Activated CD4-positive, alpha-beta T cell treated with anti-CD3 and anti-CD28 coated beads, Interleukin-2, amount 50 U/mL, for 1 hour (primary cell): ENCODE results near the gene PET100.
A peak's percentile ranks its signal among the peaks of the same experiment; 100 is the strongest.
"Not testable (repeated sequence)": the region's sequence is repeated elsewhere in the genome, so short reads cannot be mapped to it uniquely, and the experiment has no call there.

Source experiments
- DNase-seq: peaks from one replicate; pipeline ENCODE4 v3.0.0-alpha.2; 2020

PET100 gene

DNA sequence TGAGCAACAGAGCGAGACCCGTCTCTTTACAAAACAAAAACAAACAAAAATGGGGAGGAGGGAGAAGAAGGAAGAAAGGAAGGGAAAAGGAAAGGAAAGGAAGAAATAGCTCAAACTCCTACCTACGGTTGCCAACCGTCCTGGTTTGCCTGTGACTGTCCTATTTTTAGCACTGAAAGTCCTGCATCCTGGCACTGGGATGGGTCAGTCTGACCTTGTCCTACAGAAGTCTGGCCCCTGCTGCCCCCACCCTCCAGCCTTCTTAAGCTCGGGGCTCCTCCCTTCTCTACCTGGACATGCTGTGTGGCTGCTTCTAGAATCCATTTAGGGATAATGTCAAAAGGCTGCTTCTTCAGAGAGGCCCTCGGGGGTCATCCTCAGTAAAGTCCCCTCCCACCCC is 6.1 kb downstream of the PET100 start:
- no peak for DNase-seq

DNA sequence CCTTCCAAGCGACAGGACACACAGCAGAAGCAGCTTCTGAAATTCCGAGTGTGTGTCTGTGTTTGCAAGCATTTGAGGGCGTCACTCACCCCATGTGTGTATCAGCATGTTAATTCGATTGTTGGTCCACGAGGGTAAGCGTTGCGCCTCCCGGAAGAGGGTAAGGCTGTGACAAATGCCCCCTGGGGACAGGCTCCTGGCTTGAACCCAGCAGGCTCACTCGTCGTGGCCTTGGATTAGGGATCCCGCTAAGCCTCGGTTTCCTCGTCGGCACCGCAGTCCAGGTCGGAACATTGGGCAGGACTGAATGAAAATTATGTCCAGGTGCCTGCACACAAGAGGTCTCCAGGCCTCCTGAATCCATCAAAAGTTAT is 6.7 kb downstream of the PET100 start:
- DNase-seq = no peak

DNA sequence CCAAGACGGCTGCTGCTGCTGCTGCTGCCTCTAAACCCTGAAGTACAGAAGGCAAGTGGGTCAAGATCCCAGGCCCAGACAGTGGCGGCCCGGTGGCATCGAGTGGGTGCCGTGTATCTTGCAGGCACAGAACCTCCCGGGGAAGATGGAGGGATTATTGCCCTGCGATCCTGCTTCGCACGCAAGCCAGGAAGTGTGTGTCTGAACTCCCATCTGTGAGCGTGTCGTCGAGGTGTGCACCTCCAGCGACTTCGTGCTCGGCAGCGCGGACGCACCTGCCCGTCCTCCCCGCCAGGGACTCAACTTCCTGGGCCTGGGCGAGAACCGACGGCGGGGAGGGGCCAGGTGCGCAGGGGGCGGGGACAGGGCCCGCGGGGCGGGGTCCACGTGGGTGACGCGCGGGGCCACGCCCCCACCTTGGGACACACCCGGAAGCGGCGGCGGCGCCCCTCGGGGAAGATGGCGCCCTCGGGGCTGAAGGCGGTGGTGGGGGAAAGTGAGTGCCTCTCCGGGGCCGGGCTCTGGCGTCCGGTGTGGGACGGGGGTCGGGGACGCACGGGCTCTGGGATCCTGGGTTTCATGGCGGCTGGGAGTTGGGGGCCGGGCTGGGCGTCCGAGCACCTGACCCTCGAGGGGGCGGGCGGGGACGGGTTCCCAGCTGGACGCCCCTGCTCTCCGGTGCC is 7.2 kb downstream of the PET100 start, which contains the start of gene STXBP2:
Gene STXBP2, plus strand, starts transcription at position 420 of the 683 bp plus-strand sequence. Its CDS starts 40 bp downstream, at position 460.
- DNase-seq = peak; percentile 94

DNA sequence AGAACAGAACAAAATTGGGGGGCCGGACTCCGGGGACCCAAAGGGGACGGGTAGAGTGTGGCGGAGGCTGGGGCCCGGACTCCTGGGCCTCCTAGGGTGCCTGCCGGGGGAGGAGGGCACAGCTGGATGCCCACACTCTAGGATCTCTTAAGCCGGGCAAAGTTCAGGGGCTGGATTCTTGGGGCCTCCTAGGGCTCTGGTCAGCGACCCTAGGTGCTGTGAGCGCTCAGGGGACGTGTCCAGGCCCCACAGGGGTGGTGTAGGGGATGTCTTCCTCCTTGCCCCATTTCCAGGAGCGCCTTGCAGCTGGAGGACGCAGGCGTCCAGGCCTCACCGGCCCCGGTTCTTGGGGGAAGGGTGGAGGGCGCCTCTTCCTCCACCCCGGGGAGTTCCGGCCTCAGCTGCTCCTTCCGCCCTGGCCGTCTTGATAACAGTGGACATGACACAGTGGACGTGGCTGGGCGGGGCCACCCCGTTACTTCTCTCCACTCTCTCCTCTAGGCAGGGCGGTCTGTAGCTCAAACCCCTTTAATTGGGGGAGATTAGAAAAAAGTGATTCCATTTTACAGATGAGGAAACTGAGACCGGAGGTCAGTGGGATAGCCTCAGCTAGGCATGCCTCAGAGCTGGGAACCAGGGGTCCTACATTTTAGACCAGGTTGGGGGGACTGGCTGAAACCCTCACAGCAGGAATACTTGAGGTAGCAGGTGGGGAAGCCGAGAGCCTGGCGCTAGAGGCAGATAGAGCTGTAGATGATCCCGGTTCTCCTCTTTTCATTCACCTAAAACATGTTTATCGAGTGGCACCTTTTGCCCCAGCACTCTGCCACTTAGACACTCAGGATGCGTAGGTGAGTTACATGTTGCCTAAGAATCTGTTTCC is 8.0 kb downstream of the PET100 start:
- DNase-seq = no peak

DNA sequence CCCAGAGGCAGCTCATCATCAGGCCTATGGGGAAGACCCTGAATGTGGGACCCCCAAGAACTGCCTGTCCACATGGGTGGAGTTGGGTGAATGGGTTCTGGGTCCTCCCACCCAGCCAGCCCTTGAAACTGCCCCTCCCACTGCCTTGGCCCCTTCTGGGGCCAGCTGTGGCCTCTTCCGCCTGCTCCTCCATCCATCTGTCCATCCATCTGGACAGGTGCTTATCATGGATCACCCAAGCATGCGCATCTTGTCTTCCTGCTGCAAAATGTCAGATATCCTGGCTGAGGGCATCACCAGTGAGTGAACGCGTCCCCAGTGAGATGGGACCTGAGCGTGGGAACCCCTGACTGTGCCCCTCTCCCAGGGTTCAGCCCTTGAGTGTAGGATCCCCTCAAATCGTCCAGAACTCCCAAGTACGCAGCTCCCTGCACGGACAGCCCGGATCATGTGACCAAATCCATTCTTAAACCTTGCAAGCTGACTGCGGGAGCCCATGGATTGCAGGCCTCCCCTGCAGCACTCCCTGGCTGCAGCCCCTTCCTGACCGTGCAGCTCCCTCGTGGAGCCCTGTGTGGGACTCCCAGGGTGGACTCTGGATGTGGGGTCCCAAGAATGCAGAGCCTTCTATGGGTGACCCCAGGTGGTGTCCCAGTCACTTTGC is 9.3 kb downstream of the PET100 start:
- no peak for DNase-seq

DNA sequence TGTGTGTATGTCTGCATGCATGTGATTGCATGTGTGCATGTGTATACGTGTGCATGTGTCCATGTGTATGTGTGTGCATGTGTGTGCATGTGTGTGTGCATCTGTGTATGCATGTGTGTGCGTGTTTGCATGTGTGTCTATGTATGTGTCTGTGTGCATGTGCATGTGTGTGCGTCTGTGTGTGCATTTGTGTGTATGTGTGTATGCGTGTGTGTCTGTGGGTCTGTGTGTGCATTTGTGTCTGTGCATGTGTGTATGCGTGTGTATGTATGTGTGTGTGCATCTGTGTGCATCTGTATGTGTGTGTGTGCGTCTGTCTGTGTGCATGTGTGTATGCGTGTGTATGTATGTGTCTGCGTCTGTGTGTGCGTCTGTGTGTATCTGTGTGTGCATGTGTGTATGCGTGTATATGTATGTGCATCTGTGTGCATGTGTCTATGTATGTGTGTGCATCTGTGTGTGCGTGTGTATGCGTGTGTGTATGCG is 10.3 kb downstream of the PET100 start:
- no peak for DNase-seq

DNA sequence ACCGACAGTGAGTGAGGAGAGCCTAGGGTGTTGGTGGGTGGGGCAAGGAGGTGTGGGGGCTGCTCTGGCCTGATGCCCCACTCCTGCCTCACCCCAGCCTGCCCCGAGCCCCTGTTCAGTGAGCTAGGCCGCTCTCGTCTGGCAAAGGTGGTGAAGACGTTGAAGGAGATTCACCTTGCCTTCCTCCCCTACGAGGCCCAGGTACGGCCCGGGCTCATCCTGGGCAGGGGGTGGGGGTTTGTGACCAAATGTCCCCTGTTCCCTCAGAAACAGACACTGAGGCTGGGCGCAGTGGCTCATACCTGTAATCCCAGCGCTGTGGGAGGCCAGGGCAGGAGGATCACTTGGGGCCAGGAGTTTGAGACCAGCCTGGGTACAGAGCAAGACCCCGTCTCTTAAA is 11.2 kb downstream of the PET100 start:
- DNase-seq = no peak

DNA sequence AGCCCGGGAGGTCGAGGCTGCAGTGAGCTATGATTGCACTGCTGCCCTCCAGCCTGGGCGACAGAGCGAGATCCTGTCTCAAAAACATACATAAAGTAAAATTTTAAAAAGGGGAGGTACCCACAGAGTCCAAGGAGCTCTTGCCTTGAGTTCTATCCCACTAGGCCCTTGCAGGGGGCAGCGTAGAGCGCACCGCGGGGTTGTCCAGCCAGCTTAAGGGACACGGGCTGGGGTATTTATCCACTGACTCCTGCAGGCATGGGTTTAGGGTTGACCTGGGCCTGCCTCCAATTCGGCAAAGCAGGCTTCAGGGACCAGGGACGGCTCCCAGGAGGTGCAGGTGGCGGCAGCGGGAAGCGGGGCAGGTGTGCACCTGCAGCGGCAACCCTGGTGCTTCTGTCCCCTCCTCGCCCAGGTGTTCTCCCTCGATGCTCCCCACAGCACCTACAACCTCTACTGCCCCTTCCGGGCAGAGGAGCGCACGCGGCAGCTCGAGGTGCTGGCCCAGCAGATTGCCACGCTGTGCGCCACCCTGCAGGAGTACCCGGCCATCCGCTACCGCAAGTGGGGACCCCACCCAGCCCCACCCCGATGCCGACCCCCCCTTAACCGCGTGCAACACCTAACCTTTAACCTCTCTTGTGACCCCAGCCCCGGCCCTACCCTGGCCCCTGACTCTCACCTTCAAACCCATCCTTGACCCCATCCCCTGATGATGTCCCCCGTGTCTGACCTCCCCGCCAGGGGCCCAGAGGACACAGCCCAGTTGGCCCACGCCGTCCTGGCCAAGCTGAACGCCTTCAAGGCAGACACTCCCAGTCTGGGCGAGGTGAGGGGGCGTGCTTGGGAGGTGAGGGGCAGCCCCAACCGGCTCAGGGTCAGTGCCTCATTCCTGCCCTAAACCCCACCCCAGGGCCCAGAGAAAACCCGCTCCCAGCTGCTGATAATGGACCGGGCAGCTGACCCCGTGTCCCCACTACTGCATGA is 12.0 kb downstream of the PET100 start:
- no peak for DNase-seq

DNA sequence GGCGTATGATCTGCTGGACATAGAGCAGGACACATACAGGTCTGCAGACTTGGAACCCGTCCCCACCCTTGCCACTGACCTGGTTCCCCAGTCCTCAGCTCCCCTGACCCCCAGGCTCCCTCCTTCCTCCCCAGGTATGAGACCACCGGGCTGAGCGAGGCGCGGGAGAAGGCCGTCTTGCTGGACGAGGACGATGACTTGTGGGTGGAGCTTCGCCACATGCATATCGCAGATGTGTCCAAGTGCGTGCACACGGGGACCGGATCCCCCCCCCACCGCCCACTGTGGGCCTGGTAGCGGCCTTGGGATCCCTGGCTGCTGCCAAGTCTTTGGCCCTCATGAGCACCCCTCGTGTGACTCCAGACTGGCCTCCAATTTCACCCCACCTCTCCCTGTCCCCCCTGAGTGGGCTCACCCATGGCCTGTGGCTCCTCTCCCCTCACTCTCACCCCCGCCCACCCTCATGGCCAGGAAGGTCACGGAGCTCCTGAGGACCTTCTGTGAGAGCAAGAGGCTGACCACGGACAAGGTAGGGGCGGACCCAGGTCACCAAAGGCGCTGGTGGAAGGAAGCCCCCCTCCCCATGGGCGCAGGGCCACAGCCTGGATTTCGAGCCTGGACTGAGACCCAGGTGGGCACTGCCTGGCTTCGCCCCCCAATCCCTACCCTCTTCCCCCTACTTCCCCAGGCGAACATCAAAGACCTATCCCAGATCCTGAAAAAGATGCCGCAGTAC is 12.9 kb downstream of the PET100 start:
- DNase-seq = no peak

DNA sequence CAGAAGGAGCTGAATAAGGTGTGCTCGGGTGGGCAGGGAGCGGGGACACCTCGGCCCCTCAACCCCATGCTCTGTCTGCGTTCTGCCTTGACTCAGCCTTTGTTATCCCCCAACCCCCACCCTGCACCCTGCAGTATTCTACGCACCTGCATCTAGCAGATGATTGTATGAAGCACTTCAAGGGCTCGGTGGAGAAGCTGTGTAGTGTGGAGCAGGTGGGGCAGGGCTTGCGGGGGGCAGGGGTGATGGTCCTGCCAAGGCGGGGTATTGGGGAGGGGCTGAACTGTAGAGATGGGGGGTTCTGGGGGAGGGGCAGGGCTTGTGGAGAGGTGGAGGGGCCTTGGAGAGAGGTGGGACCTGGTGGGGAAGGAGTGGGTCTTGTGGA is 13.4 kb downstream of the PET100 start:
- DNase-seq = no peak

DNA sequence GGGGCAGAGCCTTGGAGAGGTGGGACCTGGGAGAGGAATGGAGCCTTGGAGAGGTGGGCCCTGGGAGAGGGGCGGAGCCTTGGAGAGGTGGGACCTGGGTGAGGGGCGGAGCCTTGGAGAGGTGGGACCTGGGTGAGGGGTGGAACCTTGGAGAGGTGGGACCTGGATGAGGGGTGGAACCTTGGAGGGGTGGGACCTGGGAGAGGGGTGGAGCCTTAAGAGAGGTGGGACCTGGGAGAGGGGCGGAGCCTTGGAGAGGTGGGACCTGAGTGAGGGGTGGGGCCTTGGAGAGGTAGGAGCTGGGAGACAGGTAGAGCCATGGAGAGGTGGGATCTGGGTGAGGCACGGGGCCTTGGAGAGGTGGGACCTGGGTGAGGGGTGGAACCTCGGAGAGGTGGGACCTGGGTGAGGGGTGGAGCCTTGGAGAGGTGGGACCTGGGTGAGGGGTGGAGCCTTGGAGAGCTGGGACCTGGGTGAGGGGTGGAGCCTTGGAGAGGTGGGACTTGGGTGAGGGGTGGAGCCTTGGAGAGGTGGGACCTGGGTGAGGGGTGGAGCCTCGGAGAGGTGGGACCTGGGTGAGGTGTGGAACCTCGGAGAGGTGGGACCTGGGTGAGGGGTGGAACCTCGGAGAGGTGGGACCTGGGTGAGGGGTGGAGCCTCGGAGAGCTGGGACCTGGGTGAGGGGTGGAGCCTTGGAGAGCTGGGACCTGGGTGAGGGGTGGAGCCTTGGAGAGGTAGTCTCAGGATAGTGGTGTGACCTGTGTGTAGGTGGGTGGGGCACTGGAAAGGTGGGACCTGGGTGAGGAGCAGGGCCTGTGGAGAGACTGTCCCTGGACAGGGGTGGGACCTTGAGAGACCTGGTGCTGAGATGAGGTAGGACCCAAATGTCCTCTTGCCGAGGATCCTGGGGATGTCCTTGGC is 14.3 kb downstream of the PET100 start:
- DNase-seq = not testable (repeated sequence)

DNA sequence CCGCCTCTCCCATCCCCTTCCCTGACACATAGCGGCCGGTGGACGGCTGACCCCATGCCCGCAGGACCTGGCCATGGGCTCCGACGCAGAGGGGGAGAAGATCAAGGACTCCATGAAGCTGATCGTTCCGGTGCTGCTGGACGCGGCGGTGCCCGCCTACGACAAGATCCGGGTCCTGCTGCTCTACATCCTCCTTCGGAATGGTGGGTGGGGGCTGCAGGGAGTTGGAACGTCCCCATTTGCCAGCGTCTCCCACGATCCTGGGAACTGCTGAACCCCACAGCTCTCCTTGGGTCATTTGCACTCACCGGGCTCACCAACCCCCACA is 14.9 kb downstream of the PET100 start:
- DNase-seq = no peak

DNA sequence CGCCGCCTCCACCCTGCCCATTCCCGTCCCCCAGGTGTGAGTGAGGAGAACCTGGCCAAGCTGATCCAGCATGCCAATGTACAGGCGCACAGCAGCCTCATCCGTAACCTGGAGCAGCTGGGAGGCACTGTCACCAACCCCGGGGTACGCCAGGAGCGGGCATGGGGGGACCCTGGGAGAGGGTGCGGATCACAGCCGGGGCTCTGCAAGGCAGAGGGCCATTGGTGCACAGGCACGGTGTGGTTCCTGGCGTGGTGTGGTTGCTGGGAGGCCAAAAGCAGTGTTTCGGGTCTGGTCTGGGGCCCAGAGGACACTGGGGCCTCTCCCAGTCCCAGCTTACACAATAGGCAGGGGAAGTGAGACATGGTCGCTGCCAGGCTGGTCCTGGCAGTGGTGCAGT is 15.6 kb downstream of the PET100 start:
- DNase-seq = no peak

DNA sequence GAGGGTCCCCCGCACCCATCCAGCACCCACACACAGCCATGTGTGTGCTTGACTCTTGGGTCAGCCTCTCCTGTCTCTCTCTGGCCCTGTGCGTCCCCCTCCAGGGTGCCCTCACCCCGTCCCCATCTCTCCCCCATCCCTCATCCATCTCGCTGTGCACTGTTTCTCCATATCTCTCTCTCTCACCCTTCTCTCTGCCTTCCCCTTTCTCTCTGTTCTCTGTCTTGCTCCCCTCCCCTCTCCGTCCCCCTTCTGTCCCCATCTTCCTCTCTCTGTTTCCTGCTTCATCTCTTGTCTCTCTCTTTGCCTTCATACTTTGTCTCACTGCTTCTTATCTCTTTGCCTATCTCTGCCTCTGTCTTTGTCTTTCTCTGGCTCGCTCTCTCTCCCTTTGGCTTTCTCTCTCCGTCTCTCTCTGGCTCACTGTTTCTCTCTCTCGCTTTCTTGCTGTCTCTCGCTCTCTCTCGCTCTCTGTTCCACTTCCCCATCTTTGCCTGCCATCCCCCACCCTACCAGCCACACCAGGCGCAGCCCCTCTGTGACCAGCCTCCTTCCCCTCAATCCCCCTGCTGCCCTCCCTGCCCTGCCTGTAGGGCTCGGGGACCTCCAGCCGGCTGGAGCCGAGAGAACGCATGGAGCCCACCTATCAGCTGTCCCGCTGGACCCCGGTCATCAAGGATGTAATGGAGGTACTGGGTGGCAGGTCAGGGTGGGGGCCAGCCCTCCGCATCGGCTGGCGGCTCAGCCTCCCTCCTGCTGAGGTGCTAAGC is 16.2 kb downstream of the PET100 start:
- DNase-seq = no peak

DNA sequence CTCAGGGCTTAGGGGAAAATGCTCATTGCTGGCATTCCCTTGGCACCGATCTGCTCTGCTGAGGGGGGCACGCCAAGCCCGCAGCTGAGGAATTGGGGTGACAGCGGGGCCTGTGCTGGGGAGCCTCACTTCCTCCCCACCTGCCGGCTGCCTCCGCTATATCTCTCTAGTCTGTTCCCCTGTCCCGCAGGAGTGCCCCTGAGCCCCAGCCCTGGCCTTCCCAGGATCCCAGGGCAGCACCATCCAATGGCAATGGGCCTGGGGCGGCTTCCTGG is 16.8 kb downstream of the PET100 start:
- DNase-seq = no peak

DNA sequence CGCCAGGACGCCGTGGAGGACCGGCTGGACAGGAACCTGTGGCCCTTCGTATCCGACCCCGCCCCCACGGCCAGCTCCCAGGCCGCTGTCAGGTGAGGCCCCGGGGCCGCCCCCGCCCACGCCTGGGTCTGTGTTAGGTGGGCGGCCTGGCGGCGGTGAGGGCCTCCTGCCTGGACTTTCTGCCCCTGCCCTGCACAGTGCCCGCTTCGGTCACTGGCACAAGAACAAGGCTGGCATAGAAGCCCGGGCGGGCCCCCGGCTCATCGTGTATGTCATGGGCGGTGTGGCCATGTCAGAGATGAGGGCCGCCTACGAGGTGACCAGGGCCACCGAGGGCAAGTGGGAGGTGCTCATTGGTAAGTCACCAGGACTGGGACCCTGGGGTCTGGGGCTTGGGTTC is 17.6 kb downstream of the PET100 start:
- DNase-seq = no peak

DNA sequence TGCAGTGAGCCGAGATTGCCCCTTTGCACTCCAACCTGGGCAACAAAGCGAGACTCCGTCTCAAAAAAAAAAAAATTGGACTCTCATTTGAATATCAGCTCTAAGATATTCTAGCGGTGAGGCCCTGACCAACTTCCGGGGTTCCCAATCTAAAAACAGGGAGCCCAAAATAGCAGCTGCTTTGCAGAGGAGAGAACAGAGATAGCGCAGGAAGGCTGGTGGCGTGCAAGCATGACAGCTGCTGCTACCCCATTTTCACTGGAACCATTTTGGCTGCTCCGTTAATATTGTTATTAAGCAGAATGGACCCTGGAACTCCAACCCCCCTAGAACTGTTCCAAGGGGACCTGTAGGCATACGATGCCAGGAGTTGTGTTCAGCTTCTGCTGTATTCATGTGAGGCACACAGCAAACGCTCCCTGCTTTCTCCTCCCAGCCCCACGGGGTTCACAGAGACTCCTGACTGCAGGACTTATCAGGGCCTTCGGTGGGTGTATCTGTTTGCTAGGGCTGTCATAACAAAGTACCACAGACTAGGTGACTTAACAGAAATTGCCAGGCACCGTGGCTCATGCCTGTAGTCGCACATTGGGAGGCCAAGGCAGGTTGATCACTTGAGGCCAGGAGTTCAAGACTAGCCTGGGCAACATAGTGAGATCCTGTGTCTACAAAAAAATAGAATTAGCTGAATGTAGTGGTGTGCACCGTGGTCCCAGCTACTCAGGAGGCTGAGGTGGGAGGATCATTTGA is 18.8 kb downstream of the PET100 start:
- DNase-seq = no peak

DNA sequence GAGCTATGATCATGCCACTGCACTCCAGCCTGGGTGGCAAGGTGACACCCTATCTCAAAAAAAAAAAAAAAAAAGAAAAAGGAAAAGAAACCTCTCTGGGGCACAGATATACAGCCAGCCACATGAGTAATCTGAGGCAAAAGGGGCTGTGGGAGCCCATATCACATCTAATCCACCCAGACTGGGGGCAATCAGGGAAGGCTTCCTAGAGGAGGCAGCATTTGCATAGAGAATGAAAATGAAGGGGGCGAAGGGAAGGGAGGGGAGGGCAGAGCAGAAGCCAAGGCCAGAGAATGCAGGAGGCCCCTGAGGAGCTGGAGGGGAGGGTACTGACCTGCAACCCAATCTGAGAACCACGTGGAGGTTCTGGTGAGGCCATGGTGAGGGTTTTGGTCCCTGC is 20.6 kb downstream of the PET100 start:
- DNase-seq = no peak

DNA sequence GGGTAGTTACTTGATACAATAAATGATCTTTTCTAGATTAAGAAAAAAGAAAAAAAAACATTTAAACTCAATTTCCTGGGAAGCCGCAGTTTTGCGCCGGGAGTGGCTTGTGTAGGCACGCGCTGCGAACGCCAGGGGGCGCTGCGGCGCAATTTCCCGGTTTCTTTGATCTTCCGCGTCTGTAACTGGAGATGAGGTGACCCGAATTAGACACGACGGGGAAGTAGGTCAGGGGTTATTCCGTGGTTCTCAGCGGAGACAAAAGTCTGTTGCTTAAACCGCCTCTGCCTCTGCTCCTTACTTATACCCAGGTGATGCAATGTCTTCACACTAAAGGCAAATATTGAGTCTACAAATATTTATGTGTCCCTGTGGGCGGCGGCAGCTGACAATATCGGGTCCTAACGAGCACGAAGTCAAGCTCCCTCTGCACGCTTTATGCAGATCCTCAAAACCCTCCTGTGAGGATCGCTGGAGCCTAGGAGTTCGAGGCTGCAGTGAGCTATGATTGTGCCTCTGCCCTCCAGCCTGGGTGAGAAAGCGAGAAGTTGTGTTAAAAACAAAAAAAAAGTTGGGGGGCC is 22.6 kb downstream of the PET100 start:
- DNase-seq = peak; percentile 87
